HG02642 (cell line): ENCODE data around the gene VAV2.
"Not testable (repeated sequence)": the region's sequence is repeated elsewhere in the genome, so short reads cannot be mapped to it uniquely, and the experiment has no call there.

Source experiments
- ATAC-seq: cut with Tn5 transposase; IDR thresholded peaks from one replicate; pipeline ENCODE4 v1.9.1; 2021; ENCODE audit warnings: mild to moderate bottlenecking; ENCODE audit not compliant: unreplicated experiment, poor library complexity

The VAV2 gene

DNA sequence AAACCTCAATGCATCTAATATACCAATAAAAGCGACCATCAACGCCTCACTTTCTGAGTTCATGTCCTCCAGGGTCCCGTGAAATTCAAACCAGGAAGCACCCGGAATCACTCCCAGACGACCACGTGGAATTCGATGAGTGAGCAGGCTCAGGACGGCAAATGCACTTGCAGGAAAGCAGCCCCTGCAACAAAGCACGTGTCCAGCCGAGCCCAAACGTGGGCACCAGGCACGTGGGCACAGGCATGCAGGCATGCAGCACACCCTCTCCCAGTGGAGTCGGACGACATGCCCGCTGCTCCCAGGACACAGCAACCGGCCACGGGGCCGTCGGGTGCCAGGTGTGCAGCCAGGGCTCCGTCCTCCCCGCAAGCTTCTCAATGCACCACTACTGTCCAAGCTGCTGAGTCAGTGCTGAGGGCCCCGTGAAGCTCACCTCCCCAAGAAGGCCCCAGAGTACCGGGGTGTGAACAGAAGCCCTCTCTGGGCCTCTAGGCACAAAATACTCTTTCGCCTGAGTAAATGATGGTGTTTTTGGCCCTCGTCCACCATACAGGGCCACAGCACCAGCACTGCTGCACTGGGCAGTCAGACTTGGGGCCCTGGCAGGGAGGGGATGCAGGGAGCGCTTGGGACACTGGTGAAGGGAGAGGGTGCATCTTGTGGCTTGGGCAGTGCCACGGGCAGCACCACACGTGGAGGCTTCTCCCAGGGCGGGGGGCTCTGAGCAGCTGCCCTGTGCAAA, 87.6 kb downstream of the VAV2 start:
- no peak for ATAC-seq

DNA sequence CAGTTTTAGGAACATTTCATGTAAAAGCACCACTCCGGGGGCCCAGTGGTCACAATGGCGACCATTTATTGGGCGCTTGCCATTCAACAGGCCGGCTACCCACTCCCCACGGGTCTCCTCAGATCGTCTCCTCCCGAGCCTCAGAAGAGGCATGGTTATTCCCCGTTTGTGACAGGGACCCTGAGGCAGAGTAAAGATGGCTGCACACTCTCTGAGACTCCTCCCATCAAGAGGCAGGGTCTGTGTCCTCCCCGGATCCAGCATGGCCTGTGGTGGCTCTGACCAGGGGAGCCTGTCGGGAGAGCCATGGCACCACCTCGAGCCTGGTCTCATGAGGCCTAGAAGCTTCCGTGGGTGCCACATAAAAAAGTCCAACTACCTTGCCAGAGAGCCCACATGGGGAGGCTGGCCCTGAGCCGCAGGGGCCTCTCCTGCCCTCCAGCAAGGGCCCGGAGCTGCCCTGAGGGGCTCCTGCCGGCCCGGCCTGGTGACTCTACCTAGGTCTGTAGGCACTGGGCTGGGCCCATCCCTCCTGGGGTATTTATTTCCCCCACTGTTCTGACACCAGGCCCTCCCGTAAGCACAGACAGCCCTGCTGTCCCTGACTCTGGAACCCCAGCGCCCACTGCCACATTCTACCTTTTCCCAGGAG, 90.8 kb downstream of the VAV2 start:
- ATAC-seq: no peak

DNA sequence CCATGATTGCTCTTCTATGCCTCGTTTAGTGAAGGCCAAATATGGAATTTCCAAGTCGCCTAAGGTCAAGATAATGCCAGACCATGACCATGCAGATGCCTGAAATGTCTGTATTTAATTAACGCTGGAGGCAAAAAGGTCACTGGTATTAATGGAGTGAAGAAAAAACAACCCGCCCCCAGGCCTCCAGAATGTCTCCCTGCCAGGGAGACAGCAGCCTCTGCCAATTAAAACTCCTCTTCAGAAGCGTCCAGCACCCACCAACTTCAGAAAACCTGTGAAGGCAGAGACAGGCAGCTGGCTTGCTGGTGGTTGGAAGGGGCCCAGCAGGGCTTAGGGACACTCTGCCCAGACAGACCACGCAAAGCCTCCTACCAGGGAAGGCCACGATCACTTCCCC, 94.4 kb downstream of the VAV2 start:
- ATAC-seq: no peak

DNA sequence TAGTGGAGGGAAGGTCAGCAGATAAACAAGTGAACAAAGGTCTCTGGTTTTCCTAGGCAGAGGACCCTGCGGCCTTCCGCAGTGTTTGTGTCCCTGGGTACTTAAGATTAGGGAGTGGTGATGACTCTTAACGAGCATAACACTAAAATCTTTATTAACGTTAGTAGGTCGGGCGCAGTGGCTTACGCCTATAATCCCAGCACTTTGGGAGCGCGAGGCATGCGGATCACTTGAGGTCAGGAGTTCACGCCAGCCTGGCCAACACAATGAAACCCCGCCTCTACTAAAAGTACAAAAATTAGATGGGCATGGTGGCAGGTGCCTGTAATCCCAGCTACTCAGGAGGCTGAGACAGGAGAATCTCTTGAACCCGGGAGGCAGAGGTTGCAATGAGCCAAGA, 96.1 kb downstream of the VAV2 start:
- not testable (repeated sequence) for ATAC-seq

DNA sequence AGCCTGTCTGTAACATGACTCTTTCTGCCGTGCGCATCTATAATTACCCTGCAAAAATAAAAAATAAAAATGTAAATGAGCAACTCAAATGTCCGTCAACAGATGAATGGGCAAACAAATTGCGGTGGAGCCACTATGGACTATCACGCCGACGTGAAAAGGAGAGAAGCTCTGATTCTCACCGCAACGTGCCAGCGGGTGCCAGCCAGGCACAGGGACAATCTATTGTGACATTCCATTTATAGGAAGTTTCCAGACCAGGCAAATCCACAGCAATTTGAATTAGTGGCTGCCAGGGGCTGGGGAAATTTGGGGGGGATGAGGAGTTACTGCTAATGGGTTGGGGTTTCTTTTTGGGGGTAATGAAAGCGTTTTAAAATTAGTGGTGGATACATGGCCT, 96.8 kb downstream of the VAV2 start:
- no peak for ATAC-seq

DNA sequence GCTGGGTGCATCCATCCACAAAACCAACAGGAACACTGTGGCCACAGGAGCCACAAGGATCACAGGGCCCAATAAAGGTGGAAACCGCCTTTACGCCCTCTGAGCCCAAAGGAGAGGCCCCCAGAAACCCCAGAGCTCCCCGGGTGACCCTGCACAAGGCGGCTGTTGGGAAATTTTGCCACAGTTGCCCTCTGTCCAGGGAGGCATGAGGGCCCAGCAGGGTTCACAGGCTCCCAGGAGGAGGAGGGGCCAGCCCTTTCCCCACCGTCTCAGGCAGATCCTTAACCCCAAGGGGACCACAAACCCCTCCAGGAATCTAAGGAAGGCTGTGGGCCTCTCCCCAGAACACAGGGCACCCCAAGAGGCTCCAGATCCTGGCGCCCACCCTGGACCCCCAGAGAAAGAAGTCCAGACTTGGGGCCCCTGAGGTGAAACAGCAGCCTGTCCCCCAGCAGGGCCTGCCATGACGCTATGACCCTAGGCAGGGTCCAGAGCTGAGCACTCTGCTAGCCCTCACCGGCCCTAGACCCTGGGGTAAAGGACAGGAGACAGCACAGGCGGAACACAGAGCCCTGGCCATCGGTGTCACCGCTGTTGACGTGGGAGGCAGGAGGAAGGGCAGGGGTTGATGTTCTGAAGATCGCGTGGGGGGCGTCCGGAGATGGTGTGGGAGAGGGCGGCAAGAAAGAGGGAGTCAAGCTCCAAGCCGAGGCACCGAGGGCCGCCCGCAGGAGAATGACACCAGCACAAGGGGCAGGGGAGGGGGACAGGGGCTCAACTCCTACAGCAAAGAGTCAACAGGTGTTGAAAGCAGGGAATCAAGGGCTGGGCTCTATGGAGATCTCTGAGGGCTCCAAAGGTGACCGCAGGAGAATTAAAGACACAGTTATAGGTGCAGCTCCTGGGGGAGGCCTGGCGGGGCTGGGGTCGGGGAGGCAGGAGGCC, 97.5 kb downstream of the VAV2 start:
- ATAC-seq: no peak

DNA sequence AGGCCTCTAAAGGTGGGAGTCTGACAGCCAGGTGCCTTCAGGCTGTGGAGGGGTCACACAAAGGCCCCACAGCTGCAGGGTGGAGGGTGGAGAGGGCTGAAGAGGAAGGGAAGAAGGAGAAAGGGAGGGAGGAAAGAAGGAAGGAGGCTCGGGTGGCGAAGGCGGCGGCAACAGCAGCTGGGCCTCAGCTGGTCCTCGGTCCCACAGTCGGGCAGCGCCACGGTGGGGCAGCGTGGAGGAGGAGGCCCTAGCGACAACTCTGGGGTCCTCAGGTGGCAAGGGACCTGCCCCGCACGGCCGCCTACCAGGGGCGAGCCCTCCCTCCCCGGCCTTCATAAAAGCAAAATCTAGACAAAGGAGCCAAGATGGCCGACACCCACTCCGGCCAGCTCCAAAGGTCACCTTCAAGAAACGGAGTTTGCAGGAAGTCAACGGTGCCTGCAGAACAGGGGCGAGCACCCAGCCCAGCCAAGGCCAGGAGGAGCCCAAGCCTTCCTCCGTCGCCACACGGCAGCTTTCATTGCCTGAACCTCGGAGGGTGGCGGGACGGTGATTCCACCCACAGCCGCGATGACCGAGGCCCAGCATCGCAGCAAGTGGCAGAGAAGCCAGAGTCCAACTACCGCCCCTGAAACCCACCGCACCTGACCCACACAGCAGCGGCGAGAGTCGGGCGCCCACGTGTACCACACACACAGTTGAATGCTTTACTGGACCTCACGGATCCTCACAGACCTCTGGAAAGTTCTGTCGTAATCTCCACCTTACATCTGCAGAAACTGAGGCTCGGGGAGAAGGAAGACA, 98.7 kb downstream of the VAV2 start:
- ATAC-seq: no peak

DNA sequence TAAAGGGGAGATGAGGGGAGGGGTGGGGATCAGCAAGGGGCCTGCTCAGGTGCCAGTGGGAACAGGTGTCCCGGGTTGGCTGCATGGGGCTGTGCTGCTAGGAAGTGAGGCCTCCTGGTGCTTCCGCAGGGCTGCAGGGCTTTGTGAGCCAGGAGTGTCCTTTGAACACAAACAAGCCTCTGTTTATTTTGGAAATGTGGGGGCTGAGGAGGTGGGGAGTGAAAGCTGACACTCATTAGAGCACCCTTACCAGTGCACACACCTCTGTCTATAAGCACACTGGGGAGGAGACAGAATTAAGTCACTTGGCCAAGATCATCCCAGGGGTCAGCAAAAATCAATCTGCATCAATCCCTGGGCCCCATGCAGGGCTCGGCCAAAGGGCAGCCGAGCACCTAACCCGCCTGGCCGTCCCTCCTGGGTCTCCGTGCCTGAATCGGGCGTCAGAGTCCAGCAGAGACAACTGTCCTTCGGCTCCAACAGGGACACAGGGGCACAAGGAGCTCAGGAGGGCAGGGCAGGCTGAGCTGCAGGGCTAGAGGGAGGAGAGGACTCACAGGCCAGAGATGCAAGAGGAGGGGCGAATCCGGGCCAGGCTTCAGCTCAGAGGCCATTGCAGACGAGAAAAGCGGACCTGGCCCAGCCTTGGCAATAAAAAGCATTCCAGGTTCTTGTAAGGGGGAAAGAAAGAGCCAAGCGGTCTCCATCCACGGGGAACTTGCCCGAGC, 99.8 kb downstream of the VAV2 start:
- ATAC-seq: no peak

DNA sequence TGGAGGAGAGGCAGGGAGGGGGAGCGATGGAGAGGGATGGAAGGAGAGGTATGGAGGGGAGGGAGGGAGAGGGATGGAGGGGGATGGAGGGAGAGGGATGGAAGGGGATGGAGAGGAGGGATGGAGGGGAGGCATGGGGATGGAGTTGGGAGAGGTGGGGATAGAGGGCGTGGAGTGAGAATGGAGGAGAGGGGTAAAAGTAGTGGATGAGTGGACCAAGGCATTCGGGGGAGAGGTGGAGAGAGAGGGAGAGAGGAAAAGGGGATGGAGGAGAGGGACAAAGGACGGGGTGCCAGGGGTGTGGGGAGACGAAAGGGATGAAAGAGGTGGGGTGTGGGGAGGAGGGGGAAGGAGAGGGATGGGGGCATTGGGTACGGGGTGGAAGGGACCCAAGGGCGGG, 100.4 kb downstream of the VAV2 start:
- no peak for ATAC-seq

DNA sequence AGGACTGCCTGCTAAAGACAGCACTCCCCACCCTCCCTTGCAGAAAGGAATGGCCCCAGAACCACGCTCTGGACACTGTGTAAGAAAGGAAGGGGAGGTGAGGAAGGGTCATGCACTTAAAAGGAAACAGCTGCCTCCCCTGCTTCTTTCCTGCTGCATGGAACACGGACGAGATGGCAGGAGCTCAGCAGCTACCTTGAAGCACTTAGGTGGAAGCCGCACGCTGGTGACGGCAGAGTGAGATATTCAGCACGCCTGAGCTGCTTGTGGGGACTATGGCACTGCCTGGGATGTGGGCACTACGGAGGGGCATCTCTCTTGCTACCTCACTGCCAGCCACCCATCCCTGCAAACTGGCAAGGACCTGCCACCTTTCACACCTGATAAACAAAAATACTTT, 101.5 kb downstream of the VAV2 start:
- no peak for ATAC-seq

DNA sequence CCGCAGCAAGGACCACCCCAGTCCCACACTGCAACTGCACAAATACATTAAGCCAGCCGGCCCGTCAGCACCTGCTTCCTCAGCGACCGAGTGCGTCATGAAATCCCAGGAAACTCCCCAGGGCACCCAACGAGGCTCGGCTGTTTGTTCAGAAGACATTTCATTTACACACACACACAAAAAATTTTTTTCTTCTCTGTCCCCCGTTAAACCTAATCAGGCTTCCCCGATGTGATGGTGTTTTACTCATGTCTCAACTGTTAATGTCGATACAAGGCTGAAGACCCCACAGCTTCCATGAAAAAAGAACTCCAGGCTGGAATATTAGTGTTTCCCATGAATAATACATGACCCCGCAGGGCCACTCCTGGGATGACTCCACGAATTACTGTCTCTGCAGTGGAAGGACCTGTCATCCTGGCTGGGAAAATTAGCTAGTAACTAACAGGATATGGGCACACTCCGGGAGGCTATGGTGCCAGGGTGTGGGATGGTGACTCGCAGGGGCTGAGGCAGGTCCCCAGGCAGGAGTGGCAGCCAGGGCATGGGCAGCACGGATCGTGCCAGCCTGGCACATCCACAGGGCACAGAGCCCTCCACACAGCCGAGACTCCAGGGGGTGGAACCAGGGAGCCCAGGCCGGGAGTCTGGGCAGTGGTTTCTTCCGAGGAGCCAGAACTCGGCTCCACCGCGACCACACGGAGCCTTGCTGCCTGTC, 102.4 kb downstream of the VAV2 start:
- no peak for ATAC-seq

DNA sequence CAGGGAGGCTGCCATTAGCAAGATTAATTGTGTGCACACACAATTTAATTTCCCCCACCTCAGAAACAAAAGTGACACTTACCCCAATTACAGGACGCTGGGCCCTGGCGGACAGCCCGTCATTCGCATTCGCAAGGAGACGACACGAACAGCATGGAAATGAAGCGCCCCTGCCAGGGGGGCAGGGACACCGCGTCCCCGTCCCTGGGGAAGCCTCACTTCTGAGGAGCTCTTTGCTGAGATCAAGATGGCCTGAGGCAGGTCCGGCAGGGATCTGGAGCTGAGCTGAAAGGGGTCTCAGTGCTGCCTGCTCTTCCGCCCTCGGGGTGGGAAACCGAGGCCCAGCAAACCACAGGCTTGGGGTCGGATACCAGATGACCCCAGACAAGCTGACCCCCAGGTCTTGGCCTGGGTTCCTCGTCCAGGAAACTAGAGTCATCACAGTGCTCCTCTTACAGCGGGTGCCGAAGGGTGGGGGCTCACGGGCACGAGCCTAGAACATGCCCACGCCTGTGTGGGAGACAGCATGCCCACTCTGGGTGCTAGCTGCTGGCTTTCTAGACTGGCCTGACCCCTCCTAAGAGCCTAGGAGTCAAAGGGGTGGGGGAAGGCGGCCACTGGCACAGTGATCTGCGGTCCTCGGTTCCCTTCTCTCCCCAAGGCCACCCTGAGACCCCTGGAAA, 103.2 kb downstream of the VAV2 start:
- ATAC-seq: no peak

DNA sequence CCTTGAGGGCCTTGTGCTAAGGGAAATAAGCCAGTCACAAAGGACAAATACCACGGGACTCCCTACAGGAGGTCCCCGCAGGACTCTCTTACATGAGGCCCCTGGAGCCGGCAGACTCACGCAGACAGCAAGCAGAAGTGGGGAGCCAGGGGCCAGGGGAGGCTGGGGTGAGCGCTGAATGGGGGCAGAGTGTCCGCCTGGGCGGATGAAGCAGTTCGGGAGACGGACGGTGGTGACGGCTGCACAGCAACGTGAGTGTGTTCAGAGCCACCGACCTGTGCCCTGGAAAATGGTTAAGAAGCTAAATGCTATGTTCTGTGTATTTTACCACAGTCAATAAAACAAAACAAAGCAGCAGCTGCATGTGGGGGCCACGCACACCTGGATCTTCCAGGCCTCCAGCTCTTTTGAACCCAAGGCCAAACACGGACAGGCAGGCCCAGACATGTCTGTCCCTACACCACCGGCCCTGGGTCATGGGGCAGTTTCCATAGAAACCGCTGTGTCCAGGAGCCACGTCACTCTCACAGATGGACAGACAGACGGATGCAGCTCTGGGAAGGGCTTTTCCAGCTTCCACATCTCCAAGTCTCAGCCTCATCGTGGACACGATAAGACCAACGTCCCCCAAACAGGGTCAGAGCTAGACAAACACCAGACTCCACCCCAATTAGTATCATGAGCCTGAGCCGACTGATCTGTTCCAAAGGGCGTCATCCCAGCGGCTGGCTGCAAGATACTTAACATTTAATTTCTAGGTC, 103.9 kb downstream of the VAV2 start:
- ATAC-seq: no peak

DNA sequence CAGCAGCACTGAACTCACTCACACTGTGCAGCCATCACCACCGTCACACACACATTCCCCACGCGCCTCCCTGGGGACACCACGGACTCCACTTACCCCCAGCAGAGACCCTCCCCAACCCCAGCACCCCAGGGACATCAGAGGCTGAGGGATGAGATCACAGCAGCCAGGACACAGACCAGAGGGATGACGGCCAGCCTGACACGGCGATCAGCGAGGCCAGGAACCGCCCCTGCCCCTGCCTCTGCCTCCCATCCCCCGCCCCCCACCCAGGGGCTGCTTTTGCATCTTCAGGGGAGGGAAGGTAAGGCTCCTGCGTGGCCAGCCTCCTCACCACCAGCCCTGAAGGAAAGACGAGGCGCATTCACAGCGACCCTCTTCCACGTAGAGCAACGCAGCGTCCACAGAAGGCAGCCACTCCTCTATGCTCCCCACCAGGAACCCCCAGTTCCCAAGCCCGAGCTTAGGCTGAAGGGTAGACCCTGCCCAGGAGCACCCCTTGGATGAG, 104.5 kb downstream of the VAV2 start:
- ATAC-seq: no peak

DNA sequence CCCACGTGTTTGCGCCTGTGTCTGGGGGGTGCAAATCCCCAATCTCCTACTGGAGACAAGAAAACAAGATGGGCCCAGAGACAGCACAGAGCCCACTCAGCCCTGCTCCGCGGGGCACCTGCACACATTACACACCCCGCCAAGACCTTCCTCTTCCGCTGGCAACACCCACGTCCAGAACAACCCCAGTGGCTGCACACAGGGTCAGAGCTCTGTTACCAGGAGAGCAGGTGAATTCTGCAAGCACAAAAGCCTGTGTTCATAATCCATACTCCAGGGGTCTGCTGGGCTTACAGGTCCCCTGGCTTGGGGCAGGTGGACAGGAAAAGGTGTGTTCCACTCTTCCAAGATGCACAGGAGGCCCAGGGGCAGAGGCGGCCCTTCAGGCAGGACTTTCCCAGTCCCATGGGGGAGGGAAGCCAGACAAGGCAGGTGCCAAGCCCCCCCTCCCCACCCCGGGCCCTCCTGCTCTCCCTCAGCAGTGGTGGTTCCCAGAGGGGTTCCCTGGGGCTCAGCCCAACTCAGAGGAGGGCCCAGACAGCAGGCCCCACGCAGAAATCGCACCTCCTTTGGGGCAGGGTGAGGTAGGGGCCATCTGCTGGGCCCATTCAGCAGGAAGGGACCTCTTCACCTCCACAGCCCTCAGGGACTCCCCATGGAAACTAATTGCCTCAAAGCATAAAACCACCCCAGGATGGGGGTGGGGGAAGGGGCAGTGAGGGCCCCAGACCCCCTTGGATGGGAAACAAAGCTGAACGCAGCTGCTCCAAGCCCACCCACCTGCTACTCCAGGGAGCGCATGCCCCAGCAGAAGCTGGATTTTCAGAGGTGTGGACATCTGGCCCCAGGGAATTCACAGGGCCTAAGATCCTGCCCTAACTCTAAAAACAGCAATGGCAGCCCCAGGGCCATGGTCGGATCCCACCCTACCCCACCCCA, 105.3 kb downstream of the VAV2 start:
- ATAC-seq: no peak

DNA sequence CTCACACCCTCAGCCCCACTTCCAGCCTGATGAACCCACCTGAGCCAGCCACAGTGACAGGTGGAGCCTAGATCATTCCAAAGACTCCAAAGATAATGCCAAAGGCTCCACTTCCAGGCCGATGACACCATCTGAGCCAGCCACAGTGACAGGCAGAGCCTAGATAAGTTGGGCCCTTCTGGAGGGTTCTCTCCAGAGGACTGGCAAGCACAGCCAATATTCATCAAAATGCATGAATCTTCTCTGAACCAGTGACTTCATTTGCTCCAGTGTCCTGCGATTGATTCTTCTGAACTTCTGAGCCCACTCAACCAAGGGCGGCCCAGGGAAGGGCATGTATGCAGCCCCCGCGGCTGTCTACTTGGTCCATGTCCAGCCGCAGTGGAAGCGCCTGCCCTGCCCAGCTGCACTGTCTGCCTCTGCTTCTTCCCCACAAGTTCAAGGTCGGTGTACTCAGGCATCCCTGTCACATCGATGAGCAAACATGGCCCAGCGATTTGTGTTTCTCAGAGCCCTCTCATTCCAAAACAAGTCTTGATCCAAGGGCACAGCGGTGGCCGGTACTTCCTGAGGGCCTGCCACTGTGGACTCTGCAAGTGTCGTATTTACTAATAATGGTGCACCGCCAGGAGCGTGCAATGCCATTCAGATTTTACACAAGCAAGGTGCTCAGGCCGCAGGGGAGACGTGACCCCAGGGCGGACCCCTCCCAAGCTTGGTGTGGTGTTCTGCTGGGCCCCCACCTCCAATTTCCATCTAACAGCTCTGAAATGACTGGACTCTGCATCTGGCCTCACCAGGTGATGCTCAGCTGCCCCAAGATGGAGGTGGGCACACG, 107.0 kb downstream of the VAV2 start:
- ATAC-seq: no peak
